Karpas-422 (cell line): ENCODE measurements around the gene EPC1. TPM values are rescaled to one million over a fixed set of nuclear protein-coding genes. Genes with fewer than 3 reads are reported as not detected.
"Not testable (repeated sequence)": the region's sequence is repeated elsewhere in the genome, so short reads cannot be mapped to it uniquely, and the experiment has no call there.

Source experiments
- DNase-seq: peaks from one replicate; pipeline ENCODE4 v3.0.0-alpha.2; 2015
- H2AFZ ChIP-seq: fragments of 200-600 bp; sonication (generic); 2 replicates; pipeline ENCODE4 v1.6.1; 2014; ENCODE audit warnings: antibody characterized with exemption, low read length, mixed read lengths
- H3K27ac ChIP-seq: fragments of 200-600 bp; sonication (generic); 2 replicates; pipeline ENCODE4 v1.5.1; 2014; ENCODE audit warnings: mild to moderate bottlenecking, low read length, moderate library complexity
- H3K27me3 ChIP-seq: fragments of 200-600 bp; sonication (generic); 2 replicates; pipeline ENCODE4 v1.6.1; 2014; ENCODE audit warnings: low read length, mixed read lengths
- H3K36me3 ChIP-seq: fragments of 200-600 bp; sonication (generic); 2 replicates; pipeline ENCODE4 v1.6.1; 2014; ENCODE audit warnings: low read length, mixed read lengths; ENCODE audit not compliant: insufficient read depth
- H3K4me1 ChIP-seq: fragments of 200-600 bp; sonication (generic); 2 replicates; pipeline ENCODE4 v1.6.1; 2014; ENCODE audit warnings: mild to moderate bottlenecking, low read length, mixed read lengths
- H3K4me2 ChIP-seq: fragments of 200-600 bp; sonication (generic); 2 replicates; pipeline ENCODE4 v1.6.1; 2014; ENCODE audit warnings: low read length, low read depth, mild to moderate bottlenecking; ENCODE audit not compliant: poor library complexity, severe bottlenecking
- H3K4me3 ChIP-seq: fragments of 200-600 bp; sonication (generic); 2 replicates; pipeline ENCODE4 v1.5.1; 2014; ENCODE audit warnings: mild to moderate bottlenecking, antibody characterized with exemption, low read length, mixed read lengths
- H3K79me2 ChIP-seq: fragments of 200-600 bp; sonication (generic); 2 replicates; pipeline ENCODE4 v1.6.1; 2014; ENCODE audit warnings: mild to moderate bottlenecking, low read length, mixed read lengths
- H3K9ac ChIP-seq: fragments of 200-600 bp; sonication (generic); 2 replicates; pipeline ENCODE4 v1.6.0; 2014; ENCODE audit warnings: low read length
- H3K9me2 ChIP-seq: fragments of 200-600 bp; sonication (generic), shearing (Covaris generic); replicated peaks from 2 replicates; pipeline ENCODE4 v1.6.0; 2014; ENCODE audit warnings: mild to moderate bottlenecking, low read length, moderate library complexity; ENCODE audit not compliant: insufficient read depth
- H3K9me3 ChIP-seq: fragments of 300-700, 200-600 bp; sonication (generic); 2 replicates; pipeline ENCODE4 v1.6.1; 2014; ENCODE audit warnings: low read length, mixed read lengths
- H4K20me1 ChIP-seq: fragments of 200-600 bp; sonication (generic); 2 replicates; pipeline ENCODE4 v1.6.1; 2014; ENCODE audit warnings: mild to moderate bottlenecking, antibody characterized with exemption, low read length, low read depth; ENCODE audit not compliant: insufficient read depth
- total RNA-seq: library from RNA; depleted of rRNA; stranded (reverse); fragments of >200 nt; shearing (Covaris generic); gene quantifications from 2 replicates; pipeline ENCODE4 v1.2.3, GENCODE V29; 2014; ENCODE audit warnings: low replicate concordance; rRNA removed

EPC1 gene
- total RNA-seq, result 35.6 and 56.9 TPM in 2 replicates

- peaks cover 73% of the 10 kb centered on the region for H3K4me1 ChIP-seq
- H3K9me3 ChIP-seq, result no peaks in the 10 kb centered on the region
- peaks cover 84% of the 10 kb centered on the region for H3K79me2 ChIP-seq
- peak within 1 kb of the TSS; percentile 99 for H3K9ac ChIP-seq
- peak within 1 kb of the TSS; percentile 89 for H3K4me3 ChIP-seq
- no peaks in the 10 kb centered on the region for H3K9me2 ChIP-seq
- H3K36me3 ChIP-seq, result peaks cover 18% of the 10 kb centered on the region; the same call in 1 of the 2 replicates
- peak within 1 kb of the TSS; percentile 45; the same call in 1 of the 2 replicates for H2AFZ ChIP-seq
- DNase-seq, result peak; percentile 97
- 0 out of 2 replicates have a peak, but pooled peaks cover 5% of the 10 kb centered on the region for H4K20me1 ChIP-seq
- peak within 1 kb of the TSS; percentile 80 for H3K4me2 ChIP-seq
- peak within 1 kb of the TSS; percentile 96 for H3K27ac ChIP-seq
- H3K27me3 ChIP-seq, result no peaks in the 10 kb centered on the region
Measured at GRCh38 chr10:32346551-32347362, at the start of gene EPC1. EPC1 (minus strand) TSS chr10:32347158; CDS start chr10:32346915, 243 bp downstream.

- Histone ChIP-seq H3K4me2 (no peak overlapping the region), H3K4me3 (no peak overlapping the region), H3K4me1 (no peaks in the 10 kb centered on the region), H4K20me1 (no peaks in the 10 kb centered on the region), H2AFZ (no peak overlapping the region), H3K9ac (no peak overlapping the region), H3K9me3 (no peaks in the 10 kb centered on the region), H3K79me2 (no peaks in the 10 kb centered on the region), H3K27ac (no peak overlapping the region), H3K36me3 (no peaks in the 10 kb centered on the region), H3K9me2 (no peaks in the 10 kb centered on the region), H3K27me3 (no peaks in the 10 kb centered on the region)
- no peak for DNase-seq
Measured at GRCh38 chr10:32393911-32394310, 47.0 kb upstream of the EPC1 start.

GRCh38 chr10:32392284-32392683 is 45.3 kb upstream of the EPC1 start:
- H3K4me2 ChIP-seq, H3K4me3 ChIP-seq, H3K9me2 ChIP-seq, DNase-seq, H3K9me3 ChIP-seq, H2AFZ ChIP-seq, H3K36me3 ChIP-seq, H4K20me1 ChIP-seq, H3K9ac ChIP-seq, H3K79me2 ChIP-seq, H3K27ac ChIP-seq, H3K27me3 ChIP-seq, H3K4me1 ChIP-seq: not testable (repeated sequence)

GRCh38 chr10:32390193-32390592 is 43.2 kb upstream of the EPC1 start:
- Histone ChIP-seq H3K4me2 (no peak overlapping the region), H4K20me1 (no peaks in the 10 kb centered on the region), H3K9me3 (no peaks in the 10 kb centered on the region), H3K27me3 (no peaks in the 10 kb centered on the region), H3K4me3 (no peak overlapping the region), H3K4me1 (peaks cover 11% of the 10 kb centered on the region), H2AFZ (no peak overlapping the region), H3K36me3 (no peaks in the 10 kb centered on the region), H3K79me2 (no peaks in the 10 kb centered on the region), H3K27ac (no peak overlapping the region), H3K9ac (no peak overlapping the region), H3K9me2 (no peaks in the 10 kb centered on the region)
- no peak for DNase-seq

- H3K9ac ChIP-seq, result no peak overlapping the region
- no peaks in the 10 kb centered on the region for H3K27me3 ChIP-seq
- H3K4me2 ChIP-seq, result no peak overlapping the region
- H3K36me3 ChIP-seq, result no peaks in the 10 kb centered on the region
- no peaks in the 10 kb centered on the region for H3K9me2 ChIP-seq
- no peak overlapping the region for H3K4me3 ChIP-seq
- H3K27ac ChIP-seq, result no peak overlapping the region
- H4K20me1 ChIP-seq, result no peaks in the 10 kb centered on the region
- no peak overlapping the region for H2AFZ ChIP-seq
- no peak for DNase-seq
- peaks cover 11% of the 10 kb centered on the region for H3K4me1 ChIP-seq
- H3K79me2 ChIP-seq, result no peaks in the 10 kb centered on the region
- no peaks in the 10 kb centered on the region for H3K9me3 ChIP-seq
Measured at GRCh38 chr10:32388258-32389027, 41.5 kb upstream of the EPC1 start.

GRCh38 chr10:32386623-32387260 is 39.8 kb upstream of the EPC1 start:
- Histone ChIP-seq H3K4me1 (peaks cover 11% of the 10 kb centered on the region), H3K4me2 (peak overlapping the region; percentile 64), H3K9me2 (no peaks in the 10 kb centered on the region), H2AFZ (peak overlapping the region; percentile 95), H4K20me1 (no peaks in the 10 kb centered on the region), H3K9me3 (no peaks in the 10 kb centered on the region), H3K4me3 (peak overlapping the region; percentile 28; the same call in 1 of the 2 replicates), H3K27me3 (no peaks in the 10 kb centered on the region), H3K36me3 (no peaks in the 10 kb centered on the region), H3K79me2 (no peaks in the 10 kb centered on the region), H3K27ac (no peak overlapping the region), H3K9ac (peak overlapping the region; percentile 42; the same call in 1 of the 2 replicates)
- peak; percentile 61 for DNase-seq

- no peak overlapping the region for H3K4me2 ChIP-seq
- peaks cover 24% of the 10 kb centered on the region for H3K4me1 ChIP-seq
- H3K36me3 ChIP-seq, result no peaks in the 10 kb centered on the region
- no peak overlapping the region for H2AFZ ChIP-seq
- H3K4me3 ChIP-seq, result no peak overlapping the region
- no peaks in the 10 kb centered on the region for H3K9me2 ChIP-seq
- H3K79me2 ChIP-seq, result no peaks in the 10 kb centered on the region
- no peak for DNase-seq
- H3K27me3 ChIP-seq, result no peaks in the 10 kb centered on the region
- no peak overlapping the region for H3K9ac ChIP-seq
- H4K20me1 ChIP-seq, result no peaks in the 10 kb centered on the region
- H3K27ac ChIP-seq, result no peak overlapping the region
- H3K9me3 ChIP-seq, result no peaks in the 10 kb centered on the region
Measured at GRCh38 chr10:32384171-32384570, 37.2 kb upstream of the EPC1 start.

- no peaks in the 10 kb centered on the region for H3K9me2 ChIP-seq
- no peak for DNase-seq
- H3K4me2 ChIP-seq, result no peak overlapping the region
- peaks cover 23% of the 10 kb centered on the region for H3K79me2 ChIP-seq
- H3K27me3 ChIP-seq, result no peaks in the 10 kb centered on the region
- H4K20me1 ChIP-seq, result no peaks in the 10 kb centered on the region
- no peaks in the 10 kb centered on the region for H3K36me3 ChIP-seq
- H3K9ac ChIP-seq, result no peak overlapping the region
- no peak overlapping the region for H2AFZ ChIP-seq
- no peak overlapping the region for H3K27ac ChIP-seq
- peaks cover 21% of the 10 kb centered on the region for H3K4me1 ChIP-seq
- H3K9me3 ChIP-seq, result no peaks in the 10 kb centered on the region
- H3K4me3 ChIP-seq, result no peak overlapping the region
Measured at GRCh38 chr10:32381165-32381564, 34.2 kb upstream of the EPC1 start.
